ENCODE results near the gene ZNF219. TPM values are rescaled to one million over a fixed set of nuclear protein-coding genes. Genes with fewer than 3 reads are reported as not detected.

ZNF219 gene
- total and polyA plus RNA-seq, 2 of the 13 experiments (the other 11 are each of a cell fraction or from before 2014, with no cell fraction given) = 34.5 to 36.6 TPM

GRCh38 chr14:21054123-21054767 lies 44.2 kb downstream of the ZNF219 start (continued):
- TF ChIP-seq ZBTB40 (IDR thresholded peaks at IDR 0.05) (no peak), ZBTB40 (CRISPR knock-in tag; IDR thresholded peaks at IDR 0.05) (peak; percentile 82), FOXP4 (CRISPR knock-in tag; IDR thresholded peaks at IDR 0.05) (peak; percentile 99), POLR2AphosphoS2 (IDR thresholded peaks at IDR 0.05; ENCODE audit: low read depth, low read length) (no peak), REXO4 (CRISPR knock-in tag; IDR thresholded peaks at IDR 0.05; ENCODE audit: borderline replicate concordance) (no peak), FOSL2 (CRISPR knock-in tag; IDR thresholded peaks at IDR 0.05) (peak; percentile 73), NR2F2 (IDR thresholded peaks at IDR 0.05; ENCODE audit: borderline replicate concordance, low read depth) (peak; percentile 72; the same call in 1 of the 2 replicates), HNRNPH1 (optimal IDR thresholded peaks at IDR 0.05; ENCODE audit: low read depth, low read length) (no peak), ZNF30 (CRISPR knock-in tag; IDR thresholded peaks at IDR 0.05) (no peak), SMAD3 (CRISPR knock-in tag; IDR thresholded peaks at IDR 0.05) (peak; percentile 93), ARNT2 (CRISPR knock-in tag; IDR thresholded peaks at IDR 0.05; ENCODE audit: low read depth) (no peak), PRDM4 (CRISPR knock-in tag; IDR thresholded peaks at IDR 0.05; ENCODE audit: borderline replicate concordance) (no peak)
- TF ChIP-seq, protein P1, sequence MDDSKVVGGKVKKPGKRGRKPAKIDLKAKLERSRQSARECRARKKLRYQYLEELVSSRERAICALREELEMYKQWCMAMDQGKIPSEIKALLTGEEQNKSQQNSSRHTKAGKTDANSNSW (CRISPR knock-in tag; IDR thresholded peaks at IDR 0.05; ENCODE audit: borderline replicate concordance) = no peak
- TF ChIP-seq, protein P2, sequence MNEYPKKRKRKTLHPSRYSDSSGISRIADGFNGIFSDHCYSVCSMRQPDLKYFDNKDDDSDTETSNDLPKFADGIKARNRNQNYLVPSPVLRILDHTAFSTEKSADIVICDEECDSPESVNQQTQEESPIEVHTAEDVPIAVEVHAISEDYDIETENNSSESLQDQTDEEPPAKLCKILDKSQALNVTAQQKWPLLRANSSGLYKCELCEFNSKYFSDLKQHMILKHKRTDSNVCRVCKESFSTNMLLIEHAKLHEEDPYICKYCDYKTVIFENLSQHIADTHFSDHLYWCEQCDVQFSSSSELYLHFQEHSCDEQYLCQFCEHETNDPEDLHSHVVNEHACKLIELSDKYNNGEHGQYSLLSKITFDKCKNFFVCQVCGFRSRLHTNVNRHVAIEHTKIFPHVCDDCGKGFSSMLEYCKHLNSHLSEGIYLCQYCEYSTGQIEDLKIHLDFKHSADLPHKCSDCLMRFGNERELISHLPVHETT (CRISPR knock-in tag; conservative IDR thresholded peaks at IDR 0.05) = no peak

All from HepG2 (cell line).